CD4-positive, alpha-beta T cell treated with Interleukin-17A for 1 hour (primary cell): Measurements from ENCODE around the gene TACC2.

Experiments used
- DNase-seq: peaks from one replicate; pipeline ENCODE4 v3.0.0-alpha.2; 2020

TACC2 gene

GRCh38 chr10:122302315-122302714 is 313.4 kb downstream of the TACC2 start:
- DNase-seq: no peak

- no peak for DNase-seq
Observed at GRCh38 chr10:122303271-122304053, 314.5 kb downstream of the TACC2 start.
